HepG2 (cell line): Measurements from ENCODE around the gene DCUN1D2. TPM values are rescaled to one million over a fixed set of nuclear protein-coding genes. Genes with fewer than 3 reads are reported as not detected.

Source experiments
- BCL6 ChIP-seq: IDR thresholded peaks from 2 replicates; pipeline ENCODE4 v1.6.1; 2016; ENCODE audit warnings: missing genetic modification reagents, missing compliant biosample characterization
- GATAD1 ChIP-seq: IDR thresholded peaks from 2 replicates; pipeline ENCODE4 v1.6.1; 2016; ENCODE audit warnings: missing genetic modification reagents, missing compliant biosample characterization
- MAFK ChIP-seq, 2 experiments: IDR thresholded peaks in 1 of 2; conservative IDR thresholded peaks in 1 of 2; 2 replicates each; pipeline ENCODE4 v1.6.1; 2011; ENCODE audit warnings: improper control_type of control experiment in 2 of 2, low read length in 2 of 2
- MEF2D ChIP-seq: sonication (generic); formaldehyde crosslinking; IDR thresholded peaks from 2 replicates; pipeline ENCODE4 v1.5.1; 2020; ENCODE audit warnings: mild to moderate bottlenecking, missing genetic modification reagents
- NFIC ChIP-seq: IDR thresholded peaks from 2 replicates; pipeline ENCODE4 v1.6.1; 2012; ENCODE audit warnings: mild to moderate bottlenecking, low read length, inconsistent platforms
- NR2C2 ChIP-seq: sonication (generic); formaldehyde crosslinking; IDR thresholded peaks from 2 replicates; pipeline ENCODE4 v1.4.0; 2020; ENCODE audit warnings: missing genetic modification reagents, mild to moderate bottlenecking, moderate library complexity, borderline replicate concordance
- PHF8 ChIP-seq: sonication (generic); formaldehyde crosslinking; IDR thresholded peaks from 2 replicates; pipeline ENCODE4 v1.5.0; 2020; ENCODE audit warnings: missing genetic modification reagents
- RXRB ChIP-seq: IDR thresholded peaks from 2 replicates; pipeline ENCODE4 v1.6.1; 2016; ENCODE audit warnings: borderline replicate concordance, missing genetic modification reagents, missing compliant biosample characterization
- TAF1 ChIP-seq: sonication (generic); formaldehyde crosslinking; IDR thresholded peaks from 2 replicates; pipeline ENCODE4 v1.4.0; 2020; ENCODE audit warnings: missing genetic modification reagents
- TCF7L2 ChIP-seq: IDR thresholded peaks from 2 replicates; pipeline ENCODE4 v1.6.1; 2011; ENCODE audit warnings: mild to moderate bottlenecking, low read depth, low read length, moderate library complexity
- ZNF224 ChIP-seq: sonication (generic); formaldehyde crosslinking; IDR thresholded peaks from 2 replicates; pipeline ENCODE4 v1.5.0; 2020; ENCODE audit warnings: mild to moderate bottlenecking, missing genetic modification reagents
- ZNF335 ChIP-seq: sonication (generic); formaldehyde crosslinking; IDR thresholded peaks from 2 replicates; pipeline ENCODE4 v1.4.0; 2020; ENCODE audit warnings: missing genetic modification reagents
- ZNF567 ChIP-seq: sonication (generic); formaldehyde crosslinking; IDR thresholded peaks from 2 replicates; pipeline ENCODE4 v1.8.1; 2023; ENCODE audit warnings: mild to moderate bottlenecking, missing genetic modification reagents, borderline replicate concordance
- ZNF891 ChIP-seq: sonication (generic); formaldehyde crosslinking; IDR thresholded peaks from 2 replicates; pipeline ENCODE4 v1.5.0; 2020; ENCODE audit warnings: mild to moderate bottlenecking, missing genetic modification reagents
- polyA plus RNA-seq, 8 experiments: library from polyadenylated mRNA; depleted of rRNA in 3 of 8; stranded (reverse) in 7 of 8; unstranded in 1 of 8; fragments of >200 nt; fragmentation: Illumina TruSeq in 4 of 8; extraction: Trizol in 4 of 8; gene quantifications; 2 replicates each; pipeline versions ENCODE4 v1.2.1 to v1.2.3, GENCODE V29; 2011 to 2016; ENCODE audit warnings: low read depth in 4 of 8, missing spikeins in 1 of 8, mixed read lengths in 1 of 8; ENCODE audit not compliant: insufficient read depth in 1 of 8
- total RNA-seq, 5 experiments: library from RNA; depleted of rRNA; stranded (reverse); fragments of >200 nt; fragmentation: Illumina TruSeq; extraction: Trizol; gene quantifications; 2 replicates each; pipeline ENCODE4 v1.2.3, GENCODE V29; 2016; ENCODE audit warnings: low read depth in 1 of 5
- TF ChIP-seq, protein P1 (sequence below): sonication (generic); formaldehyde crosslinking; IDR thresholded peaks from 2 replicates; pipeline ENCODE4 v1.8.0; 2022; ENCODE audit warnings: missing genetic modification reagents, mild to moderate bottlenecking, borderline replicate concordance
- TF ChIP-seq, protein P2 (sequence below): sonication (generic); formaldehyde crosslinking; IDR thresholded peaks from 2 replicates; pipeline ENCODE4 v1.5.0; 2020; ENCODE audit warnings: mild to moderate bottlenecking, missing genetic modification reagents
- TF ChIP-seq, protein P3 (sequence below): sonication (generic); formaldehyde crosslinking; IDR thresholded peaks from 2 replicates; pipeline ENCODE4 v1.4.0; 2020; ENCODE audit warnings: mild to moderate bottlenecking, low read depth, missing genetic modification reagents
- TF ChIP-seq, protein P4 (sequence below): sonication (generic); formaldehyde crosslinking; IDR thresholded peaks from 2 replicates; pipeline ENCODE4 v1.5.0; 2020; ENCODE audit warnings: missing genetic modification reagents, mild to moderate bottlenecking, borderline replicate concordance
- TF ChIP-seq, protein P5 (sequence below): sonication (generic); formaldehyde crosslinking; IDR thresholded peaks from 2 replicates; pipeline ENCODE4 v1.4.0; 2020; ENCODE audit warnings: missing genetic modification reagents
- TF ChIP-seq, protein P6 (sequence below): IDR thresholded peaks from 2 replicates; pipeline ENCODE4 v1.6.1; 2018; ENCODE audit warnings: missing genetic modification reagents

Gene DCUN1D2
- total and polyA plus RNA-seq, 2 of the 13 experiments (the other 11 are each of a cell fraction or from before 2014, with no cell fraction given), result 9.1 to 9.6 TPM

DNA sequence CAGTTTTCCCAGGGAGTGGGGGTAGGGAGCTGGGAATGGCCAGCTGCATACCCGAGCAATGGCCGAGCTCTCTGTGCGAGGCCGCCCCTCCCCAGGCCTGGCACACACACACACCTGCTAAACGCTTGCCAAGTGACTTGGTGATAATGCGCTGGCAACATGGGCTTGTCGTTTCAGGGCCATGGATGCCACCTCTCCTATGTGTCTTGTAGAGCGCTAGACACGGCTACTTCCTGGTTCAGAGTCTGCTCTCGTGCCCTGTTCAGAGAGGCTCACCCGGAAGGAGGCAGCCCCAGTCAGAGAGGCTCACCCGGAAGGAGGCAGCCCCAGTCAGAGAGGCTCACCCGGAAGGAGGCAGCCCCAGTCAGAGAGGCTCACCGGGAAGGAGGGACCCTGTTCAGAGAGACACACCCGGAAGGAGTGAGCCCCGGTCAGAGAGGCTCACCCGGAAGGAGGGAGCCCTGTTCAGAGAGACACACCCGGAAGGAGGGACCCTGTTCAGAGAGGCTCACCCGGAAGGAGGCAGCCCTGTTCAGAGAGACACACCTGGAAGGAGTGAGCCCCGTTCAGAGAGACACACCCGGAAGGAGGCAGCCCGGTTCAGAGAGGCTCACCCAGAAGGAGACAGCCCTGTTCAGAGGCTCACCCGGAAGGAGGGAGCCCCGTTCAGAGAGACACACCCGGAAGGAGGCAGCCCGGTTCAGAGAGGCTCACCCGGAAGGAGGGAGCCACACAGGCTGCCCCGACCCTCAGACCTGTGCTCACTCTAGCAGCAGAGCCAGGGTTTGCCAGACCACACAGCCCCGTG is 41.4 kb downstream of the DCUN1D2 start (continued):
- TF ChIP-seq ZNF335 (CRISPR knock-in tag) (0 out of 2 replicates have a peak, but pooled peaks have one; percentile 46), PHF8 (peak; percentile 65; the same call in 1 of the 2 replicates), GATAD1 (CRISPR knock-in tag) (peak; percentile 89), TCF7L2 (no peak), NFIC (peak; percentile 51; the same call in 1 of the 2 replicates), RXRB (CRISPR knock-in tag) (no peak), ZNF891 (CRISPR knock-in tag) (no peak), MAFK (conservative IDR thresholded peaks at IDR 0.05 in 1 of 2, IDR thresholded peaks at IDR 0.05 in 1 of 2; ENCODE audit: low read length in 2 of 2) (no peak), ZNF567 (CRISPR knock-in tag) (0 out of 2 replicates have a peak, but pooled peaks have one; percentile 58), NR2C2 (peak; percentile 96), BCL6 (no peak), TAF1 (CRISPR knock-in tag) (peak; percentile 54; the same call in 1 of the 2 replicates), MEF2D (0 out of 2 replicates have a peak, but pooled peaks have one; percentile 19), ZNF224 (CRISPR knock-in tag) (no peak)
- TF ChIP-seq, protein P1, sequence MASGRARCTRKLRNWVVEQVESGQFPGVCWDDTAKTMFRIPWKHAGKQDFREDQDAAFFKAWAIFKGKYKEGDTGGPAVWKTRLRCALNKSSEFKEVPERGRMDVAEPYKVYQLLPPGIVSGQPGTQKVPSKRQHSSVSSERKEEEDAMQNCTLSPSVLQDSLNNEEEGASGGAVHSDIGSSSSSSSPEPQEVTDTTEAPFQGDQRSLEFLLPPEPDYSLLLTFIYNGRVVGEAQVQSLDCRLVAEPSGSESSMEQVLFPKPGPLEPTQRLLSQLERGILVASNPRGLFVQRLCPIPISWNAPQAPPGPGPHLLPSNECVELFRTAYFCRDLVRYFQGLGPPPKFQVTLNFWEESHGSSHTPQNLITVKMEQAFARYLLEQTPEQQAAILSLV (CRISPR knock-in tag), result peak; percentile 83
- TF ChIP-seq, protein P2, sequence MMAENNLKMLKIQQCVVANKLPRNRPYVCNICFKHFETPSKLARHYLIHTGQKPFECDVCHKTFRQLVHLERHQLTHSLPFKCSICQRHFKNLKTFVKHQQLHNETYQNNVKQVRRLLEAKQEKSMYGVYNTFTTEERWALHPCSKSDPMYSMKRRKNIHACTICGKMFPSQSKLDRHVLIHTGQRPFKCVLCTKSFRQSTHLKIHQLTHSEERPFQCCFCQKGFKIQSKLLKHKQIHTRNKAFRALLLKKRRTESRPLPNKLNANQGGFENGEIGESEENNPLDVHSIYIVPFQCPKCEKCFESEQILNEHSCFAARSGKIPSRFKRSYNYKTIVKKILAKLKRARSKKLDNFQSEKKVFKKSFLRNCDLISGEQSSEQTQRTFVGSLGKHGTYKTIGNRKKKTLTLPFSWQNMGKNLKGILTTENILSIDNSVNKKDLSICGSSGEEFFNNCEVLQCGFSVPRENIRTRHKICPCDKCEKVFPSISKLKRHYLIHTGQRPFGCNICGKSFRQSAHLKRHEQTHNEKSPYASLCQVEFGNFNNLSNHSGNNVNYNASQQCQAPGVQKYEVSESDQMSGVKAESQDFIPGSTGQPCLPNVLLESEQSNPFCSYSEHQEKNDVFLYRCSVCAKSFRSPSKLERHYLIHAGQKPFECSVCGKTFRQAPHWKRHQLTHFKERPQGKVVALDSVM, result peak; percentile 100
- TF ChIP-seq, protein P3, sequence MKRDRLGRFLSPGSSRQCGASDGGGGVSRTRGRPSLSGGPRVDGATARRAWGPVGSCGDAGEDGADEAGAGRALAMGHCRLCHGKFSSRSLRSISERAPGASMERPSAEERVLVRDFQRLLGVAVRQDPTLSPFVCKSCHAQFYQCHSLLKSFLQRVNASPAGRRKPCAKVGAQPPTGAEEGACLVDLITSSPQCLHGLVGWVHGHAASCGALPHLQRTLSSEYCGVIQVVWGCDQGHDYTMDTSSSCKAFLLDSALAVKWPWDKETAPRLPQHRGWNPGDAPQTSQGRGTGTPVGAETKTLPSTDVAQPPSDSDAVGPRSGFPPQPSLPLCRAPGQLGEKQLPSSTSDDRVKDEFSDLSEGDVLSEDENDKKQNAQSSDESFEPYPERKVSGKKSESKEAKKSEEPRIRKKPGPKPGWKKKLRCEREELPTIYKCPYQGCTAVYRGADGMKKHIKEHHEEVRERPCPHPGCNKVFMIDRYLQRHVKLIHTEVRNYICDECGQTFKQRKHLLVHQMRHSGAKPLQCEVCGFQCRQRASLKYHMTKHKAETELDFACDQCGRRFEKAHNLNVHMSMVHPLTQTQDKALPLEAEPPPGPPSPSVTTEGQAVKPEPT (CRISPR knock-in tag), result peak; percentile 53; the same call in 1 of the 2 replicates
- TF ChIP-seq, protein P4, sequence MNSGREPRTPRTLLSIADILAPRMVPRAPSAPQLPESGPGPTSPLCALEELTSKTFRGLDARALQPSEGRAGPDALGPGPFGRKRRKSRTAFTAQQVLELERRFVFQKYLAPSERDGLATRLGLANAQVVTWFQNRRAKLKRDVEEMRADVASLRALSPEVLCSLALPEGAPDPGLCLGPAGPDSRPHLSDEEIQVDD (CRISPR knock-in tag), result no peak
- TF ChIP-seq, protein P5, sequence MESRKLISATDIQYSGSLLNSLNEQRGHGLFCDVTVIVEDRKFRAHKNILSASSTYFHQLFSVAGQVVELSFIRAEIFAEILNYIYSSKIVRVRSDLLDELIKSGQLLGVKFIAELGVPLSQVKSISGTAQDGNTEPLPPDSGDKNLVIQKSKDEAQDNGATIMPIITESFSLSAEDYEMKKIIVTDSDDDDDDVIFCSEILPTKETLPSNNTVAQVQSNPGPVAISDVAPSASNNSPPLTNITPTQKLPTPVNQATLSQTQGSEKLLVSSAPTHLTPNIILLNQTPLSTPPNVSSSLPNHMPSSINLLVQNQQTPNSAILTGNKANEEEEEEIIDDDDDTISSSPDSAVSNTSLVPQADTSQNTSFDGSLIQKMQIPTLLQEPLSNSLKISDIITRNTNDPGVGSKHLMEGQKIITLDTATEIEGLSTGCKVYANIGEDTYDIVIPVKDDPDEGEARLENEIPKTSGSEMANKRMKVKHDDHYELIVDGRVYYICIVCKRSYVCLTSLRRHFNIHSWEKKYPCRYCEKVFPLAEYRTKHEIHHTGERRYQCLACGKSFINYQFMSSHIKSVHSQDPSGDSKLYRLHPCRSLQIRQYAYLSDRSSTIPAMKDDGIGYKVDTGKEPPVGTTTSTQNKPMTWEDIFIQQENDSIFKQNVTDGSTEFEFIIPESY, result no peak
- TF ChIP-seq, protein P6, sequence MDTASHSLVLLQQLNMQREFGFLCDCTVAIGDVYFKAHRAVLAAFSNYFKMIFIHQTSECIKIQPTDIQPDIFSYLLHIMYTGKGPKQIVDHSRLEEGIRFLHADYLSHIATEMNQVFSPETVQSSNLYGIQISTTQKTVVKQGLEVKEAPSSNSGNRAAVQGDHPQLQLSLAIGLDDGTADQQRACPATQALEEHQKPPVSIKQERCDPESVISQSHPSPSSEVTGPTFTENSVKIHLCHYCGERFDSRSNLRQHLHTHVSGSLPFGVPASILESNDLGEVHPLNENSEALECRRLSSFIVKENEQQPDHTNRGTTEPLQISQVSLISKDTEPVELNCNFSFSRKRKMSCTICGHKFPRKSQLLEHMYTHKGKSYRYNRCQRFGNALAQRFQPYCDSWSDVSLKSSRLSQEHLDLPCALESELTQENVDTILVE (CRISPR knock-in tag), result peak; percentile 27; the same call in 1 of the 2 replicates
